ENCODE results near the gene TMEM243. TPM values are rescaled to one million over a fixed set of nuclear protein-coding genes. Genes with fewer than 3 reads are reported as not detected.

Gene TMEM243
- total and polyA plus RNA-seq, 4 donors, result 58.1 to 120 (median 85.1) TPM

GRCh38 chr7:87223666-87224065, 4.1 kb upstream of the TMEM243 start:
- Histone ChIP-seq H3K9ac (ENCODE audit: insufficient read depth in 1 of 2, low read length in 2 of 2) (no peak overlapping the region), H3K27me3 (ENCODE audit: control insufficient read depth in 3 of 3, insufficient read depth in 3 of 3, low read length in 2 of 3) (peaks cover 0 to 15% (median 14%) of the 10 kb centered on the region in 3 donors), H3K36me3 (ENCODE audit: control insufficient read depth in 4 of 4, insufficient read depth in 4 of 4, low read length in 4 of 4) (no peaks in the 10 kb centered on the region), H3K9me3 (ENCODE audit: control insufficient read depth in 4 of 4, insufficient read depth in 3 of 4, low read length in 3 of 4) (no peaks in the 10 kb centered on the region), H3K27ac (ENCODE audit: low read depth in 1 of 2, low read length in 1 of 2) (no peak overlapping the region), H3K4me1 (ENCODE audit: control insufficient read depth in 5 of 5, insufficient read depth in 5 of 5, low read length in 5 of 5) (peaks cover 0 to 10% (median 2%) of the 10 kb centered on the region in 5 donors), H3K4me3 (no peak overlapping the region)
- TF ChIP-seq CTCF (IDR thresholded peaks at IDR 0.05; ENCODE audit: control extremely low read depth, extremely low read depth), result no peak
- DNase-seq (no peak), ATAC-seq (ENCODE audit: insufficient read depth, low FRiP score) (no peak)
- WGBS, 2 donors, result 93 to 100% methylated on average over 1 of the region's 1 CpG

GRCh38 chr7:87220734-87221215, 1.2 kb upstream of the TMEM243 start:
- no peak for ATAC-seq (ENCODE audit: insufficient read depth, low FRiP score)
- peak overlapping the region in 1 of 2 donors; percentile 98 for H3K27ac ChIP-seq (ENCODE audit: low read depth in 1 of 2, low read length in 1 of 2)

GRCh38 chr7:87220026-87220733, 648 bp upstream of the TMEM243 start:
- TF ChIP-seq CTCF (IDR thresholded peaks at IDR 0.05; ENCODE audit: control extremely low read depth, extremely low read depth), result no peak
- peaks cover 0 to 15% (median 14%) of the 10 kb centered on the region in 3 donors for H3K27me3 ChIP-seq (ENCODE audit: control insufficient read depth in 3 of 3, insufficient read depth in 3 of 3, low read length in 2 of 3)
- H3K9ac ChIP-seq (ENCODE audit: insufficient read depth in 1 of 2, low read length in 2 of 2), result peak overlapping the region; percentile 67 to 87
- DNase-seq (peak; percentile 83 to 89 (median 88)), ATAC-seq (ENCODE audit: insufficient read depth, low FRiP score) (peak; percentile 81)
- no peaks in the 10 kb centered on the region for H3K9me3 ChIP-seq (ENCODE audit: control insufficient read depth in 4 of 4, insufficient read depth in 3 of 4, low read length in 3 of 4)
- peaks cover 0 to 24% (median 7%) of the 10 kb centered on the region in 5 donors for H3K4me1 ChIP-seq (ENCODE audit: control insufficient read depth in 5 of 5, insufficient read depth in 5 of 5, low read length in 5 of 5)
- WGBS, 2 donors, result 0% methylated on average over 48 to 75 of the region's 75 CpGs
- peak overlapping the region; percentile 96 for H3K4me3 ChIP-seq
- H3K27ac ChIP-seq (ENCODE audit: low read depth in 1 of 2, low read length in 1 of 2), result peak overlapping the region; percentile 51 to 98
- no peaks in the 10 kb centered on the region for H3K36me3 ChIP-seq (ENCODE audit: control insufficient read depth in 4 of 4, insufficient read depth in 4 of 4, low read length in 4 of 4)

More at GRCh38 chr7:87220734-87221215, 1.2 kb upstream of the TMEM243 start:
- H3K4me1 ChIP-seq (ENCODE audit: control insufficient read depth in 5 of 5, insufficient read depth in 5 of 5, low read length in 5 of 5), result peaks cover 0 to 24% (median 7%) of the 10 kb centered on the region in 5 donors
- 5 to 10% methylated on average over 17 of the region's 17 CpGs for WGBS, 2 donors
- no peaks in the 10 kb centered on the region for H3K9me3 ChIP-seq (ENCODE audit: control insufficient read depth in 4 of 4, insufficient read depth in 3 of 4, low read length in 3 of 4)
- peak overlapping the region; percentile 96 for H3K4me3 ChIP-seq
- peaks cover 0 to 15% (median 14%) of the 10 kb centered on the region in 3 donors for H3K27me3 ChIP-seq (ENCODE audit: control insufficient read depth in 3 of 3, insufficient read depth in 3 of 3, low read length in 2 of 3)
- H3K36me3 ChIP-seq (ENCODE audit: control insufficient read depth in 4 of 4, insufficient read depth in 4 of 4, low read length in 4 of 4), result no peaks in the 10 kb centered on the region
- no peak for TF ChIP-seq CTCF (IDR thresholded peaks at IDR 0.05; ENCODE audit: control extremely low read depth, extremely low read depth)
- DNase-seq, result peak; percentile 46 to 54 (median 47)
- H3K9ac ChIP-seq (ENCODE audit: insufficient read depth in 1 of 2, low read length in 2 of 2), result no peak overlapping the region
